Measurements from ENCODE around the gene CHRNB4.

CHRNB4 gene

GRCh38 chr15:78634210-78635145 is 6.5 kb downstream of the CHRNB4 start:
- no peak overlapping the region for H3K4me3 ChIP-seq (ENCODE audit: low read depth, low read length)

- no peak overlapping the region for H3K4me3 ChIP-seq (ENCODE audit: low read depth, low read length)
Observed at GRCh38 chr15:78633348-78633747, 7.7 kb downstream of the CHRNB4 start.

GRCh38 chr15:78630886-78631633 is 9.9 kb downstream of the CHRNB4 start:
- H3K4me3 ChIP-seq (ENCODE audit: low read depth, low read length), result no peak overlapping the region

GRCh38 chr15:78629716-78630065 is 11.3 kb downstream of the CHRNB4 start:
- H3K4me3 ChIP-seq (ENCODE audit: low read depth, low read length), result no peak overlapping the region

- no peak overlapping the region for H3K4me3 ChIP-seq (ENCODE audit: low read depth, low read length)
Observed at GRCh38 chr15:78629031-78629715, 11.8 kb downstream of the CHRNB4 start.

GRCh38 chr15:78628227-78628626 is 12.8 kb downstream of the CHRNB4 start:
- H3K4me3 ChIP-seq (ENCODE audit: low read depth, low read length), result no peak overlapping the region

- no peak overlapping the region for H3K4me3 ChIP-seq (ENCODE audit: low read depth, low read length)
Observed at GRCh38 chr15:78627348-78627747, 13.7 kb downstream of the CHRNB4 start.

GRCh38 chr15:78626381-78626995 is 14.5 kb downstream of the CHRNB4 start:
- no peak overlapping the region for H3K4me3 ChIP-seq (ENCODE audit: low read depth, low read length)

- no peak overlapping the region for H3K4me3 ChIP-seq (ENCODE audit: low read depth, low read length)
Observed at GRCh38 chr15:78625606-78626280, 15.3 kb downstream of the CHRNB4 start.

GRCh38 chr15:78624651-78625590 is 16.1 kb downstream of the CHRNB4 start:
- H3K4me3 ChIP-seq (ENCODE audit: low read depth, low read length), result no peak overlapping the region

GRCh38 chr15:78623786-78624497 is 17.1 kb downstream of the CHRNB4 start:
- no peak overlapping the region for H3K4me3 ChIP-seq (ENCODE audit: low read depth, low read length)

- H3K4me3 ChIP-seq (ENCODE audit: low read depth, low read length), result no peak overlapping the region
Observed at GRCh38 chr15:78621810-78622402, 19.1 kb downstream of the CHRNB4 start.

- H3K4me3 ChIP-seq (ENCODE audit: low read depth, low read length), result peak within 1 kb of the TSS; percentile 48
Observed at GRCh38 chr15:78620527-78621421, 20.2 kb downstream of the CHRNB4 start, which contains the start of gene CHRNA3. Gene CHRNA3 (minus strand): TSS chr15:78620996. CDS start chr15:78620794, 202 bp downstream.

GRCh38 chr15:78620021-78620526 is 20.9 kb downstream of the CHRNB4 start:
- peak overlapping the region; percentile 48 for H3K4me3 ChIP-seq (ENCODE audit: low read depth, low read length)

GRCh38 chr15:78619022-78619950 is 21.7 kb downstream of the CHRNB4 start:
- H3K4me3 ChIP-seq (ENCODE audit: low read depth, low read length), result no peak overlapping the region

- no peak overlapping the region for H3K4me3 ChIP-seq (ENCODE audit: low read depth, low read length)
Observed at GRCh38 chr15:78618490-78618934, 22.5 kb downstream of the CHRNB4 start.

Data from iPS-11a (cell line).